OCI-LY7 (cell line): ENCODE measurements around the gene MRPS9. TPM values are rescaled to one million over a fixed set of nuclear protein-coding genes. Genes with fewer than 3 reads are reported as not detected.

ENCODE experiments used
- BruUV-seq: library from RNA; stranded (reverse); fragments of 400-500 nt; replicated peaks from 2 replicates; lab custom pipeline; 2021; lab: Mats Ljungman, UMichigan
- CTCF ChIA-PET: fragments of 300-600 bp; sonication (Branson Sonifier 250); formaldehyde crosslinking; loops from one replicate; lab custom pipeline; 2022; ENCODE audit warnings: antibody characterized with exemption; ENCODE audit not compliant: unreplicated experiment; lab: Charles Lee
- POLR2A ChIA-PET: fragments of 300-600 bp; sonication (Branson Sonifier 250); formaldehyde crosslinking; loops from one replicate; lab custom pipeline; 2022; ENCODE audit warnings: antibody characterized with exemption; lab: Charles Lee
- DNase-seq: peaks from one replicate; pipeline ENCODE4 v3.0.0-alpha.2; 2015; ENCODE audit warnings: low spot score
- H2AFZ ChIP-seq: fragments of 200-600 bp; sonication (generic), shearing (Covaris generic); 2 replicates; pipeline ENCODE4 v1.6.1; 2014; ENCODE audit warnings: mild to moderate bottlenecking, antibody characterized with exemption, low read length, moderate library complexity
- H3K27ac ChIP-seq: fragments of 200-600 bp; sonication (generic); 2 replicates; pipeline ENCODE4 v1.5.1; 2014; ENCODE audit warnings: mixed run types, low read depth, mild to moderate bottlenecking, moderate library complexity, low read length, inconsistent platforms; ENCODE audit not compliant: poor library complexity, severe bottlenecking
- H3K36me3 ChIP-seq: fragments of 200-600 bp; sonication (generic); 2 replicates; pipeline ENCODE4 v1.6.1; 2014; ENCODE audit warnings: mild to moderate bottlenecking, antibody characterized with exemption, low read length, moderate library complexity, mixed read lengths; ENCODE audit not compliant: insufficient read depth
- H3K4me1 ChIP-seq: fragments of 200-600 bp; sonication (generic); 2 replicates; pipeline ENCODE4 v1.5.1; 2014; ENCODE audit warnings: mild to moderate bottlenecking, low read length; ENCODE audit not compliant: insufficient read depth, poor library complexity, severe bottlenecking
- H3K4me2 ChIP-seq: fragments of 200-600 bp; sonication (generic); 2 replicates; pipeline ENCODE4 v1.6.1; 2014; ENCODE audit warnings: mild to moderate bottlenecking, low read length
- H3K4me3 ChIP-seq: fragments of 200-600 bp; sonication (generic); 2 replicates; pipeline ENCODE4 v1.5.1; 2014; ENCODE audit warnings: mild to moderate bottlenecking, low read depth, low read length; ENCODE audit not compliant: poor library complexity, severe bottlenecking
- H3K79me2 ChIP-seq: fragments of 200-600 bp; sonication (generic); 2 replicates; pipeline ENCODE4 v1.6.1; 2016; ENCODE audit warnings: low read depth, mild to moderate bottlenecking, low read length, moderate library complexity, mixed read lengths; ENCODE audit not compliant: insufficient read depth
- H3K9me2 ChIP-seq: fragments of 200-600 bp; sonication (generic); 2 replicates; pipeline ENCODE4 v1.6.1; 2016; ENCODE audit warnings: mild to moderate bottlenecking, low read length, mixed read lengths; ENCODE audit not compliant: insufficient read depth
- H3K9me3 ChIP-seq: fragments of 200-600 bp; sonication (generic); 2 replicates; pipeline ENCODE4 v1.6.1; 2014; ENCODE audit warnings: mild to moderate bottlenecking, mixed run types, low read length, mixed read lengths
- H4K20me1 ChIP-seq: fragments of 200-600 bp; sonication (generic); 2 replicates; pipeline ENCODE4 v1.6.1; 2014; ENCODE audit warnings: mild to moderate bottlenecking, antibody characterized with exemption, low read length, moderate library complexity, mixed read lengths; ENCODE audit not compliant: insufficient read depth
- CTCF ChIP-seq: fragments of 200-600 bp; sonication (generic); conservative IDR thresholded peaks from 2 replicates; pipeline ENCODE4 v1.5.1; 2014; ENCODE audit warnings: mild to moderate bottlenecking, antibody characterized with exemption, low read length, moderate library complexity, mixed read lengths
- EZH2phosphoT487 ChIP-seq: fragments of 200-600 bp; sonication (generic); IDR thresholded peaks from 2 replicates; pipeline ENCODE4 v1.6.1; 2018; ENCODE audit warnings: low read depth, borderline replicate concordance, mild to moderate bottlenecking, mixed run types, antibody characterized with exemption, low read length, moderate library complexity, mixed read lengths
- intact Hi-C: fragments of 100-400 bp; cut with micrococcal nuclease; formaldehyde crosslinking; loops from one replicate; pipeline ENCODE4 v1.10.0; 2022; ENCODE audit not compliant: unreplicated experiment
- total RNA-seq, 2 experiments: library from RNA; depleted of rRNA in 1 of 2; stranded (reverse); fragments of >200 nt in 1 of 2; shearing (Covaris generic) in 1 of 2; gene quantifications; 2 replicates each; pipeline ENCODE4 v1.2.3, GENCODE V29; 2014 to 2022

MRPS9 gene
- total RNA-seq, 2 experiments from 2014 or later = 25.9 to 42.6 TPM

- intact Hi-C loops = no loop called here
Measured at GRCh38 chr2:105111365-105112150, 73.7 kb downstream of the MRPS9 start.

GRCh38 chr2:105112345-105112744, 74.5 kb downstream of the MRPS9 start:
- ChIA-PET CTCF (no interaction called here), POLR2A (interaction anchor here (0.7 kb wide), 1 partner anchor 135 kb away, joined by 3 read pairs; no protein-coding TSS in a partner anchor)
- Histone ChIP-seq H3K4me3 (no peak overlapping the region), H3K9me2 (no peaks in the 10 kb centered on the region), H3K79me2 (no peaks in the 10 kb centered on the region), H3K4me1 (no peaks in the 10 kb centered on the region), H3K27ac (no peak overlapping the region), H4K20me1 (no peaks in the 10 kb centered on the region), H3K9me3 (no peaks in the 10 kb centered on the region), H3K36me3 (no peaks in the 10 kb centered on the region), H3K4me2 (no peak overlapping the region), H2AFZ (no peak overlapping the region)
- BruUV-seq = no TSS peak
- intact Hi-C loops = no loop called here
- DNase-seq = no peak
- TF ChIP-seq EZH2phosphoT487 = no peak
- no peak for TF ChIP-seq CTCF

More at GRCh38 chr2:105111365-105112150, 73.7 kb downstream of the MRPS9 start:
- Histone ChIP-seq H3K4me3 (no peak overlapping the region), H2AFZ (no peak overlapping the region), H3K27ac (no peak overlapping the region), H3K36me3 (no peaks in the 10 kb centered on the region), H3K4me2 (no peak overlapping the region), H3K79me2 (no peaks in the 10 kb centered on the region), H3K4me1 (no peaks in the 10 kb centered on the region), H4K20me1 (no peaks in the 10 kb centered on the region), H3K9me3 (no peaks in the 10 kb centered on the region), H3K9me2 (no peaks in the 10 kb centered on the region)
- TF ChIP-seq CTCF (no peak), EZH2phosphoT487 (no peak)
- ChIA-PET CTCF (no interaction called here), POLR2A (interaction anchor here (0.5 kb wide), 1 partner anchor 686 kb away, joined by 3 read pairs; no protein-coding TSS in a partner anchor)
- BruUV-seq = no TSS peak
- no peak for DNase-seq
